Left cardiac atrium (tissue), 4 donors: ENCODE results near the gene TTPAL. TPM values are rescaled to one million over a fixed set of nuclear protein-coding genes. Genes with fewer than 3 reads are reported as not detected.
A peak's percentile ranks its signal among the peaks of the same experiment; 100 is the strongest.

Experiments
- ATAC-seq, 2 donors: fragments of 200-7000 bp; cut with Tn5 transposase; one replicate each; pipeline ENCODE4 v1.9.1; 2020; ENCODE audit warnings: mild to moderate bottlenecking in 2 of 2, moderate library complexity in 2 of 2
- DNase-seq: peaks from one replicate; pipeline ENCODE4 v3.0.0-alpha.2; 2020
- intact Hi-C, 2 donors: fragments of 100-400 bp; cut with DNase I; formaldehyde crosslinking; loops; one replicate each; pipeline versions ENCODE4 v1.14.1 to v1.15.1; 2022 to 2023
- total RNA-seq, 2 donors: library from RNA; stranded (reverse); fragmentation: NEBNext Ultra II Directional; extraction: Animal tissue kit (Norgen Biotek cat#: 25700); gene quantifications; one replicate each; pipeline ENCODE4 v1.2.1, GENCODE V29; 2021
- donor health status: DM: no; HTN: yes; CAD: no.
- donor health status: DM: no; HTN: yes; CAD: no; lungs with severe emphysema.
- donor health status: DM: yes; HTN: yes; CAD: no.
- donor health status: Dilated cardiomyopathy.

The TTPAL gene
- total RNA-seq, 2 donors from 2014 or later, result 7.2 to 7.6 TPM

DNA sequence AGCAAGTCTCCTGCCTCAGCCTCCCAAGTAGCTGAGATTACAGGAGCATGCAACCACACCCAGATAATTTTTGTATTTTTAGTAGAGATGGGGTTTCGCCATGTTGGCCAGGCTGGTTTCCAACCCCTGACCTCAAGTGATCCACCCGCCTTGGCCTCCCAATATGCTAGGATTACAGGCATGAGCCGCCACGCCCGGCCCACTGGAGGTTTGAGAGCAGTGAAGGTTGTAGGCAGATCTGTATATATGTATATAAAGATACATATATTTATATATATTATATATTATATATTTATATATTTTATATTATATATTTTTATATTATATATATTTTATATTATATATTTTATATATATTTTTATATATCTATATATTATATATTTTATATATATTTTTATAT is 38.2 kb upstream of the TTPAL start:
- DNase-seq (no peak), ATAC-seq (no peak)
- intact Hi-C loops, result no loop called here

DNA sequence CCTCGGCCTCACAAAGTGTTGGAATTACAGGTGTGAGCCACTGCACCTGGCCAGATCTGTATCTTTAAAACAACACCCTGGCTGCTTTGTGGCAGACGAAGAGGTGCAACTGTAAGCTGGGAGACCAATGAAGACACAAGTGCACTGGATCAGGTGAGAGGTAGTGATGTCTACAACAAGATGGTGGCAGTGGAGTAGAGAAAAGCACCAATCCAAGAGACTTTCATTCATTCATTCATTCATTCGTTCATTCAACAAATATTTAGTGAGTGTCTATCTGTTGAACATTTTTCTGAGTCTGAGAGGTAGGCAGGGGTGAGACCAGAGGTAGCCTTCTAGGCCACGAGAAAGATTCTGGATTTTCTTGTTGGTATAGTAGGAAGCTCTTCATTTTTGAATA is 36.9 kb upstream of the TTPAL start:
- intact Hi-C loops, result no loop called here
- no peak for ATAC-seq
- DNase-seq, result no peak

DNA sequence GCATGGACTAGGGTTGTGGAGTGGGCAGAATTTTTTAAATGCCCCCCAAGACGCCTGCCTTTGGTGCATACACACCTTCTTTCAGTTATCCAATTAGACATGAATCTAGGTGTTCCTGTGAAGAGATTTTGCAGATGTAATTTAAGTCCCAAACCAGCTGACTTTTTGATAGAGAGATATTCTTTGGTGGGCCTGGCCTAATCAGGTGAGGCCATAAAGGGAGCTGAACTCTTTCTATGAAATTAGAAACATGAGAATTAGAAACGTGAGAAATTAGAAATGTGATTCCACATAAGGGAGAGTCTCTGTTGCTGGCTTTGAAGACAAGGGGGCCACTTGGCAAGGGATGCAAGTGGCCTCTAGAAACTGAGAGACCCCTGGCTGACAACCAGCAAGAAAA is 36.4 kb upstream of the TTPAL start:
- ATAC-seq (no peak), DNase-seq (no peak)
- intact Hi-C loops, result no loop called here

DNA sequence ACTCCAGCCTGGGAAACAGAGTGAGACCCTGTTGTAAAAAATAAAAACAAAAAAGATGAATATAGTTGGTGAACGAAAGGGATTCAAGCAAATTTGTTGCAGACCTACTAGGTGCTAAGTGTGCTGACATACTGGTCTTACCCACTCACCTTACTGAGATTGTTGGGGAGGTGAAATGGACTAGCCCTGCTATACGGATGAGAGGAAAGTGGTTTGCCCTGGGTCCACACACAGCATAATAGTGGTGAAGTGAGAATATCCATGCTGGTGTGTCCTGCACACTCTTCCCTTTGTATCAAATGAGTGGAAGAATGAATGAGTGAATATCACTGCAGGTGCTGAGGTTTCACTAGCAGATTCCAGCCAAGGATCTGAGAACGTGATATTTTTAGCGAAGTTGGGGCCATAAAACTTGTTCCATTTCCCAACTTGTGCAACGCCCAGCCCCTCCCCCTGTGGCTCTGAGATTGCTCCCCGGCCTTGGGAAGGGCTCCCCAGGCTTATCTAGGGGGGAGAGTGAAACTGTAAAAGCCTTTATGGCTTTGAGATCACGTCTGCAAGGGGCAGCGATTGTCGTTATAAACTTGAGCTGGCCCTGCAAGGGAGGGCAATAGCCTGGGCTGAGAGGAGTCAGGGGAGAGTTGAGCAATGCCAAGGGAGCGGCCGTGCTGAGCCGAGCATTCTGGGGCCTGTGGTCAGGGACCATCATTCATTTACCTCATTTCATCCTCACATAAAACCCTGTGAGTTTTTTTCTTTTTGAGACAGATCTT is 33.2 kb upstream of the TTPAL start:
- no peak for ATAC-seq
- intact Hi-C loops, result no loop called here

DNA sequence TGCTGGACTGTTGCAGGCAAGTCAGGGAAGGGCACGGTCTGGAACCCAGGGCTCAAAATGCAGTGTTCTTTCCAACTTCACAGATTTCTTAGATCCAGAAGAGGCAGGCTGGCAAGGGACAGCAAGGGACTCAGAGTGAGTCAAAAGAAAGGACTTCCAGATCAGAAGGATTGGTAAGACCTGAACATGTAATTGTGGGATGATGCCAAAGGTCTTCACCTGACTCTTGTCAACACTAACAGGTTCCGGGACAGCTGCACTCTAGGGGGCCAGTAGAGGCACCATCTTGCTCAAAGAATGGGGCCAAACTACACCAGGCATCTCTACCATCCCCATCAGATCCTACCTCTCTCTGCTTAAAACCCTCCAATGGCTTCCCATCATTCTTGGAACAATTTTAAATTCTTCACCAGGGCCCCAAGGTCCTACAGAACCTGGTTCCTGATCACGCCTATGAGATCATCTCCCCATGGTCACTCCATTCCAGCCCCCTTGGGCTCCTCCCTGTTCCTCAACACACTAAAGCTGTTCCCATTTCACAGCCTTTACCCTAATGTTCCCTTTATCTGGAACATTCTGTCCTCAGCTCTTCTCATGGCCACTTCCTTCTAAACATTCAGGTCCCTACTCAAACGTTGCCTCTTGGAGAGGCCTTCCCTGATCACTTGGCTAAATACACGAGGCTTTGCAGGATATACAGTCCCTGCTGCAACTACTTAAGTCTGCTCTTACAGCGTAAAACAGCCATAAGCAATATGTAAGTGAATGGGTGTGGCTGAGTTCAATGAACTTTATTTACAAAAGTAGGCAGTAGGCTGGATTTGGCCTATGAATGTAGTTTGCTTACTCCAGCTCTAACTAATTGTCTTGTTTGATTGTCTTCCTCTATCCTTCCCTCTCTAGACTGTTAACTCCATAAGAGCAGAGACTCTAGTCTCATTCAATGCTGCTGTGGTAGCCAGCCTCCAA is 29.6 kb upstream of the TTPAL start:
- no peak for DNase-seq
- intact Hi-C loops, result no loop called here
- no peak for ATAC-seq

More for the DNA sequence above, 33.2 kb upstream of the TTPAL start:
- no peak for DNase-seq

DNA sequence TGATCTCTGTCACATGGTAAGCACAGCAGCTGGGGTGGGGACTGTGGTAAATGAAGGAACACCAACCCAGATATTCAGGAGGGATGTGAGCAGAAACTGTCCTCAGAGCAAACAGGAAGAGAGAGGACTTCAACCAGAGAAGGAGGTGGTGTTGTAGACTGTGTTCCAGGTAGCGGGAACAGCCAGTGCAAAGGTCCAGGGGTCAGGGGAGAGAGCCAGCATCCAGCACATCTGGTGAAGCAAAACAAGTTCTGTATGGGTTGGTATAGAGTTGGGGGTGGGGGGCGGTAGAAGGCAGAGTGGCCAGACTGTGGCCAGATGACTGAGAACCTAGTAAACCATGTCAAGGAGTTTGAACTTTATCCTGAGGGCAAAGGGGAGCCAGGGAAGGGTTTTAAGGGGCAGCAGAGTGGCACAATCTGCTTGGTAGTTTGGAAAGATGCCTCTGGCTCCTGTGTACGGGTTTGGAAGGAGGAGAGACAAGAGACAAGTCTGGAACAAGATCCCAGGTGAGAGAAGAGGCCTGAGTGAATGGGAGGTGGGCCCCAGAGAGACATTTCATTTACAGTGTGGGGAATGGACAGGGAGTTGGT is 27.8 kb upstream of the TTPAL start:
- no peak for ATAC-seq
- intact Hi-C loops, result no loop called here
- no peak for DNase-seq

DNA sequence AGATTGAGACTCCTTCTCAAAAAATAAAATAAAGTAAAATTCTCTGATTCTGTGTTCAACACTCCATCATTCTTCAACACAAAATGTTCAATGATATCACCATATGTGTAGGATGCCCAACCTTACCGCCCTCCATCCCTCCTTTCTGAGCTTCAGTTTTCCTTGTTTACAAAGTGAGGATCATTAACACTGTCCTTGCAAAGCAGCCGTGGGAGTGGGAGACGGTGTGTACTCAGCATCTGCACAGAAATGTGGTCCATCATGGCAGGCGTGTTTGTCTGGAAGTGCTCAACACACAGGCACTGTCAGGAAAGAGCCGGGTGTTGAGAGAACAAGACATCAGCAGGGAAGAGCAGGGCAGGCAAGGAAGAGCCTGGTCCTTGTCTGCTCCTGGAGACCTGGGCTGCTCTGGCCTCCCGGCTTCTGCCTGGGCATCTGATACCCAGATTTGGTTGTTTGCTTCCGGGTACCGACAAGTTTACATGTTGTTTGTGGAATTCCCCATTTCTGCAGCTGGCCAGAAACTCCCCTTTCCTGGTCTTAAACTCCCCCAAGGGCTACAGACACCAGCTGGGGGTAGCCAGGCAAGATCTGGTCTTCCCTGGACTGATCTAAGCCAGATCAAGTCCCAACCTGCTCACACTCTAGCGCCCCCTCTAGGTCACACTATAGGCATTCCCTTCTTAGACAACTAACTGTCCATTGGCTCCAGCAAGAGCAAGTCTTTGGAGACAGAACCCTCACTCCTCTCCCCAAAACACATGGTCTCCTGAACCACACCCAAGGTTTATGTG is 26.7 kb upstream of the TTPAL start:
- intact Hi-C loops, result no loop called here
- ATAC-seq (no peak), DNase-seq (no peak)

DNA sequence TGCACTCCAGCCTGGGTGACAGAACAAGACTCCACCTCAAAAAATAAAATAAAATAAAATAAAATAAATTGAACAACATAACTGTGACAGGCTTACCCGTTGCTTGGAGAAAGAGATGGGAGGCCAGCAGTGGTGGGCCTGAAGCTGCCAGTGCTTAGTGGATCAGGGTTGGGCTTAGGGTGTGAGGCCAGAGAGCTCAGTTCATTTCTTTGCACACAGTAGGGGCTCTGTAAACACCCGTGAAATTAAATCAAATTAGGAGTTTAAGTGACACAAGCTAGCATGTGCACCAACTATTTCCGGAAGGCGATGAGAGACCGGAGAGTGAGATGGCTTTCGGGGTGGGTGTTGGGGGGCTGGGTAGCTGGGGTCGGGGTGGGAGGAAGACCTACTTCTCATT is 25.8 kb upstream of the TTPAL start:
- DNase-seq, result no peak
- ATAC-seq, result no peak
- intact Hi-C loops, result no loop called here

DNA sequence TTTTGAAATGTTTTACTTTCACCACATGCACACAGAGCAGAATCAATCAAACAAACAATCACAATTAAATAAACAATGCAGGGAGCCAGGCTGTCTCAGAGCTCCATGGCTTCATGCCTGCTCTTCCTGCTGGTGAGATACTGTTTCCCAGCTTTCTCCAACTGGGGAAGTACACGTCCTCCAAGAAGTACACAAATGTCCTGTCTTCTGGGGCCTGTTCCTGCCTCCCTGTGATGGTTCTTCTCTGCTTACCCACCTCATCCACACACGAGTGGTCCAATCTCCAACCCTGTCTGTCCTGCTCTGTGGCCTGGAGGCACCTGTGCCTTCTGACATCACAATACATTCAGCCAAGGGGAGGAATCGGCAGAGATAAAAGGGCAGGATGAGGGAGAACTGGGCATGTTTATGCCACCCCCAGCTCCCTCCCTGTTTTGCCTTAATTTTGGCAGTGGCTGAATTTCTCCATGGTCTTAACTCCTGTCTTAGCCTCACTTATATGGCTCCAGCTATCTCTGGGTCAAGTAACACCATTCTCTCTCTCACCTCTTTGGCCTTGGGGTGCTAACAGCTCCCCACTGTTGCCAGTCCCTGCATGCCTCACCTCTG is 25.3 kb upstream of the TTPAL start:
- intact Hi-C loops, result no loop called here
- ATAC-seq (no peak), DNase-seq (no peak)

DNA sequence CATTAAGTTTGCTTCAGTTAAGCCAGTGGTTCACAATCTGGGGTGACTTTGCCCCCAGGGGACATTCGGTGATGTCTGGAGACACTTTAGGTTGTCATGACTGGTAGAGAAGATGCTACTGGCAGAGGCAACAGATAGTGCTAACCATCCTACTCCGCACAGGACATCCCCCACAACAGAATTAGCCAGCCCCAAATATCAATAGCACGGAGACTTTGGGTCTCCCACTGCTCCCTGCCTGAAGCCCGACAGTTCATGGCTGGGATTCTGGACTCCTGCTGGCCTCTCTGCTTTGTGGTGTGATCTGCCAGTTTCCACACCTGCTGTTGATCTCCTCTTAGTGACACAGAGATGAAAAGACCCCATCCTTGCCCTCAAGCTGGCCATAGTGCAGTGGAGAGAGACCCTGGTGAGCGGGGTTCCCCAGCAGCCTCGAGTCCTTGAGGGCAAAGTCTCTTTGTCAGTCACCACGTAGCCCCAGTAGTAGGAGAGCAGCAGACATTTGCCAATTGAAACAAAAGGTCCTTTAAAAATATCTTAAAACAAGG is 24.7 kb upstream of the TTPAL start:
- intact Hi-C loops, result no loop called here
- DNase-seq (no peak), ATAC-seq (no peak)

DNA sequence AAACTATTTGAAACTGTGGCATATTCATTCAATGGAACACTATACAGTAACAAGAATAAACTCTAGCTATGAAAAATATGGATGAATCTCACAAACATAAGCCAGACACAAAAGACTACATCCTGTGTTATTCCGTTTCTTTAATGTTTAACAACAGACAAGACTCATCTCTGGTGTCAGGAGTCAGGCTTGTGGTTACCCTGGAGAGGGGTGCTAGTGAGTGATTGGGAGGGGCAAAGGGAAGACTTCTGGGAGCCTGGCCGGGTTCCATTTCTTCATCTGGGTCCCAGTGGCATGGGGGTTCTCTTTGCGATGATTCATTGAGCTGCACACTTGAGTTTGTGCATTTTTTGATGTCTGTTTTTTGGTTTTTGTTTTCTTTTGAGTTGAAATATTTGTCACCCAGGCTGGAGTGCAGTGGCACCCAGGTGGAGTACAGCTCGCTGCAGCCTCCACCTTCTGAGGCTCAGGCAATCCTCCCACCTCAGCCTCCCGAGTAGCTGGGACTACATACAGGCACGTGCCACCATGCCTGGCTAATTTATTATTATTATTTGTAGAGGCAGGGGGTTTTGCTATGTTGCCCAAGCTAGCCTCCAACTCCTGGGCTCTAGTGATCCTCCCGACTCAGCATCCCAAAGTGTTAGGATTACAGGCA is 21.2 kb upstream of the TTPAL start:
- ATAC-seq (no peak), DNase-seq (no peak)
- intact Hi-C loops, result no loop called here

DNA sequence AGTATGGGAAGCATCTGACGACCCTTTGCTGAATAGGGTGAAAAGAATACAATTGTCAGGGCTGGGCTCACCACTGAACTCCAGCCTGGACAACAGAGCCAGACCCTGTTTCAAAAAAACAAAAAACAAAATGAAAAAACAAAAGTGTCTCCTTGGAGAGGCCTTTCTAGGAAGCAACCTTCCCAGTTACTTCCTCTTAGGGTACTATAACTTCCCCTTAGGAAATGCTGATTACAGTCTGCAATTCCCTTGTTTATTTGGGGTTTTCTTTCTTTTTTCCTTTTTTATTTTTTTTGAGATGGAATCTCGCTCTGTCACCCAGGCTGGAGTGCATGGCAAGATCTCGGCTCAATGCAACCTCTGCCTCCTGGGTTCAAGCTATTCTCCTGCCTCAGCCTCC is 20.5 kb upstream of the TTPAL start:
- DNase-seq (no peak), ATAC-seq (no peak)
- intact Hi-C loops, result no loop called here

DNA sequence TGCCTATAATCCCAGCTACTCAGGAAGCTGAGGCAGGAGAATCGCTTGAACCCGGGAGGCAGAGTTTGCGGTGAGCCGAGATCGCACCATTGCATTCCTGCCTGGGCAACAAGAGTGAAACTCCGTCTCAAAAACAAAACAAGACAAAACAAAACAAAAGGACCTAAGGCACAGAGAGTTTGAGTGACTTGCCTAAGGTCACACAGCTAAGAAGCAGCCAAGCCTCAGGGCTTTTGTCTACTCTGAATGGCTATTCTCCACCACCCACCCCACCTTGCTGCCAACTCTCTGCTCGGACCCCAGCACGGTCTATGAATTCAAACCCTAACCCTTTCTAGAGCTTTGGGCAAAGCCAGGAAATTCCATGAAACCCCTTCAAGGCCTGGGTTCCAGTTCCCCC is 19.1 kb upstream of the TTPAL start:
- ATAC-seq (no peak), DNase-seq (no peak)
- intact Hi-C loops, result no loop called here

DNA sequence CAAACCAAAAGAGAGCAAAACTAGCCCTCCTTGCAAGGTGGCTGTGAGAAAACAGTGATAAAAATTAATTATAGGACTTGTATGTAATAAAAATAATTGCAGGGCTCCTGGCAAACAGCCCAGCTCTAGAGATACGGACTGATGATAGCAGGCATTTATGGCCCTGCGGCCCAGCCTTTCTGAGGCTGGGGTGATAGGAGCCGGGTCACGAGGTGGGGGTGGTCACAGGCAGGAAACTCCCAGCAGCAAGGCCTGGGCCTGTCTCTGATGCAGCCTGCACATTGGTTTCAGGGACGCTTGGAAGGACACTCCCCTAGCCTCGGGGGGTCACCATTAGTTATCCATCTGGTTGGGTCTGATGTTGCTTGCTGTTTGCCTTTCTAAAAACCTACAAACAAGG is 18.7 kb upstream of the TTPAL start:
- DNase-seq (no peak), ATAC-seq (no peak)
- intact Hi-C loops, result no loop called here

DNA sequence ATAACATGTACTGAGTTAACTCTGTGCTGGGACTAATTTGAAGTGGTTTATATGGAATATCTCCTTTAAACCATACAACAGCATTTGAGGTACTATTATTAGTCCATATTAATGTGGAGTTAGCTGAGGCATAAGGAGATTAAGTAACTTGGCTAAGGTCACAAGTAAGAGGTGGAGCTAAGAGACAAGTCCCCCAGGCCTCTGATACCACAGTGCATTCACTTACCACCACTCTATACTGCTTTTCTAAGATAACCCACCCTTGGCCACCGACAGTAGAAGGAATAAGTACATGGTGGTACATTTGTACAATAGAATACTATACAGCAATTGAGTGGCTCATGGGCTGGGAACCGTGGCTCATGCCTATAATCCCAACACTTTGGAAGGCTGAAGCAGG is 16.4 kb upstream of the TTPAL start:
- intact Hi-C loops, result no loop called here
- no peak for ATAC-seq

DNA sequence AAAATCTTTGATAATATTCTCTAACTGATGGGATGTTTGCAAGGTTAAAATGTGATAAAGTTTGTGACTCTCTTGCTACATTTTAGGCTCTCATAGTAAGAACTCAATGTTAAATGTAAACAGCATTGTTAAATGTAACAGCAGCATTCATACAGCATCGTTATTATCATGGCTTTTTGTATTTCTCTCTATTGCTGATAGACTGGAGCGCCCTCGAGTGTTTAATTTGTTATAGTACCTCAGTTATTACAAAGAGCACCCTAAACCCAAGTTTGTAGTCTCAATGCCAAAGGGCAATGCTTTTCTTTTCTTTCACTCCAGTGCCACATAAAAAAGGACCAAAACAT is 14.9 kb upstream of the TTPAL start:
- DNase-seq (no peak), ATAC-seq (peak in 1 of 2 donors; percentile 41)
- intact Hi-C loops, result no loop called here

More for the DNA sequence above, 16.4 kb upstream of the TTPAL start:
- no peak for DNase-seq

DNA sequence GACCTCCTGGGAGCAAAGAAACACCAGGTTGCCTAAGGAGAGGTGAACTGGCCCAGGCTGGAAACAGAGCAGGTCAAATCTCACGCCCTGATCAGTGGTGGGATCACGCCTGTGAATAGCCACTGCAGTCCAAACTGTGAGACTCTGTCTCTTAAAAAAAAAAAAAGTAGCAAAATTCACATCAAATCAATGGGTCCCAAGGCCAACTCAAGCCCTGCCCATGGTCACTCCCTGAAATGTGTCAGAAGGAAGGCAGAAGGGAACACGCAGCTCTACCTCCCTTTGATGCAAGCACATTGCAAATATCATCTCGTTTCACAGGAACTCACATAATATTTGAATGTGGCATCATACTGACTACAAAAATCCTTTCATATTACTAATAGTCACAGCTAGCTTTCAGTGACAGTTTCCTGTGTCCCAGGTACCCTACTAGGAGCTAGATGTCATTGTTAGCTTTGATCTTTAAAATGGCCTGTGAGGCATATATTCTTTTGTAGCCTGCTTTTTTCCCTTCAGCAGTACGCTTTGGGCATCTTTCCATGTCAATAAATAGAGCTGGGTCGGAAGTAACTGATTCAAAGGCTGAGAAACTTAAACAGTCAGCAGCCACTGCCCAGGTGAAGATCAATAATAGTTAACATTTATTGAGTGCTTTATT is 14.4 kb upstream of the TTPAL start:
- ATAC-seq (no peak), DNase-seq (no peak)
- intact Hi-C loops, result no loop called here

DNA sequence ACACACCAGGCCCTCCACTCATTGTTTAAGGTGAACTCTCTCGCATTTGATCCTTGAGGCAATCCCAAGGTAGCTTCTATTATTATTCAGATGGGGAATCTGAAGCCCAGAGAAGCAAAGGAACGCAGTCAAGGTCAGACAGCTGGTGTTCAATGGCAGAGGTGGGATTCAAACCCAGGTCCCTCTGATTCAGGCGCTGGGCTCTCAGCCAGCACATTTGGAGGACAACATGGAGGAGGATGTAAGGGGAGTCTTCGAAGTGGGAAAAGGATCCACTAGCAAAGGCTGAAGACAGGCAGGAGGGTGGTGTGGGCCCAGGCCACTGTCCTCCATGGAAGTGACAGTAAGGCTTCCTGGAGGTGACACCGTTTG is 13.9 kb upstream of the TTPAL start:
- intact Hi-C loops, result no loop called here
- DNase-seq (no peak), ATAC-seq (no peak)
